Suprapubic skin (tissue), 4 donors: Measurements from ENCODE around the gene CHID1.

Experiments used
- CTCF ChIP-seq, 2 donors: fragments of 200-600 bp in 1 of 2; fragments of 450-650 bp in 1 of 2; sonication (generic) in 1 of 2; IDR thresholded peaks; one replicate each; pipeline ENCODE4 v1.5.1; 2016 to 2019; ENCODE audit warnings: antibody characterized with exemption in 2 of 2, mild to moderate bottlenecking in 1 of 2, moderate library complexity in 1 of 2
- POLR2A ChIP-seq, 2 donors: fragments of 450-650 bp; IDR thresholded peaks; one replicate each; pipeline ENCODE4 v1.6.1; 2017; ENCODE audit warnings: antibody characterized with exemption in 2 of 2, mild to moderate bottlenecking in 2 of 2, moderate library complexity in 2 of 2
- POLR2AphosphoS5 ChIP-seq, 3 donors: sonication (generic); formaldehyde crosslinking; IDR thresholded peaks; one replicate each; pipeline ENCODE4 v1.6.1; 2017; ENCODE audit warnings: antibody characterized with exemption in 3 of 3

- TF ChIP-seq POLR2AphosphoS5 (IDR thresholded peaks at IDR 0.05) (no peak), CTCF (IDR thresholded peaks at IDR 0.05) (no peak), POLR2A (IDR thresholded peaks at IDR 0.05) (no peak)
Measured at GRCh38 chr11:955154-956063, 44.8 kb upstream of the CHID1 start.
